Measurements from ENCODE around the gene ARMC7. TPM values are rescaled to one million over a fixed set of nuclear protein-coding genes. Genes with fewer than 3 reads are reported as not detected.

ARMC7 gene
- total RNA-seq, 1 experiment from 2014 or later: 19.2 TPM

DNA sequence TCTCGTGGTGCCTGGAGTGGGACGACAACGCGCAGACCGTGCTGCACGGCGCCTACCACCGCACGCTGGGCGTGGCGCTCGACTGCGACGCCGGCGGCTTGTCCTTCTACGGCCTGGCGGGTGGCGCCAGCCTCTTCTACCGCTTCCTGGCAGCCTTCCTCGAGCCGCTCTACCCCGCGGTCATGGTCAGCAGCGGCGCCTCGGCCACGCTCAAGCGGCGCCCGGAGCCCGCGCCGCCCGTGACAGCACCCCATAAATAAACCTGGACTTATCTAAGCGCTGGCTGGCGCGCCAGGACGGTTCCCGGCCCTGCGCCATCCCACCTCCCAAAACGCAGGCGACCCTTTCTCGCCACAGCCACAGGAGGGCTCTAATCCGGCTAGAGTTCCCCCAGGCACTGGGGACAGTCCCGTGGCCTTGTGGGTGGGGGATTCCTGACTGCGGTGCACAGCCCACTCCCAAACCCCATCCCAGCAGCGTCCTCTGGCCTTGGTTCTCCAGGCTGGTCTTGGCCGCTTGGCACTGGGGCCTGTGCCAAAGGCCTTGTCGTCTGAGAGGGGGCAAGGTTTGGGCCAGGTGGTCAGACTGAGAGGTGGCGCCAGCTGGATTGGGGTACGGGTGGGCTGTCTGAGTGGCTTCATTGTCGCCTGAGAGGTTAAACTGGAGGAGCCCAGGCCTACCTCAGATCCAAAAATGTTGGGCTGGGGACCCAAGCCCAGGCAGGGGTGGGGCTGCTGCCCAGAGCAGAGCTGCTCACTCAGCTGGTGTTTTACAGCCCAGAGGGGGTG lies 32.1 kb upstream of the ARMC7 start:
- TF ChIP-seq CTCF (conservative IDR thresholded peaks at IDR 0.05): no peak
- no peak for TF ChIP-seq EZH2 (IDR thresholded peaks at IDR 0.05; ENCODE audit: low read depth)
- H3K9me3 ChIP-seq (ENCODE audit: insufficient read depth, low read depth): no peaks in the 10 kb centered on the region
- H4K20me1 ChIP-seq (ENCODE audit: insufficient read depth): no peaks in the 10 kb centered on the region
- no peaks in the 10 kb centered on the region for H3K9me2 ChIP-seq (ENCODE audit: insufficient read depth)
- peaks cover 35% of the 10 kb centered on the region for H3K4me1 ChIP-seq (replicated peaks; ENCODE audit: insufficient read depth)
- no peak overlapping the region for H2AFZ ChIP-seq
- peak overlapping the region; percentile 93 for H3K27ac ChIP-seq
- intact Hi-C loops (cut with micrococcal nuclease; ENCODE audit: unreplicated experiment): loop anchor here (1.0 kb wide), 1 partner anchor 19 kb away; no protein-coding TSS in a partner anchor
- peak overlapping the region; percentile 75 for H3K4me2 ChIP-seq
- no TSS peak for BruUV-seq (replicated peaks)
- peaks cover 49% of the 10 kb centered on the region for H3F3A ChIP-seq (ENCODE audit: insufficient read depth, low read depth)
- ChIA-PET CTCF (interaction anchor here (1.3 to 1.6 kb wide), 2 partner anchors 13 to 18 kb away, joined by 4 read pairs; no protein-coding TSS in a partner anchor), POLR2A (ENCODE audit: unreplicated experiment) (interaction anchor here (0.6 kb wide), 1 partner anchor 11 kb away, joined by 3 read pairs; no protein-coding TSS in a partner anchor)
- peak overlapping the region; percentile 22; the same call in 1 of the 2 replicates for H3K4me3 ChIP-seq
- H3K79me2 ChIP-seq (ENCODE audit: low read depth): no peaks in the 10 kb centered on the region
- no peaks in the 10 kb centered on the region for H3K36me3 ChIP-seq (ENCODE audit: low read depth)
- no peaks in the 10 kb centered on the region for H3K27me3 ChIP-seq (ENCODE audit: insufficient read depth, low read depth)
- DNase-seq: peak in 1 of 2 experiments; percentile 55

- no peaks in the 10 kb centered on the region for H3K79me2 ChIP-seq (ENCODE audit: low read depth)
- H3K4me2 ChIP-seq: peak overlapping the region; percentile 75
- POLR2A ChIA-PET (ENCODE audit: unreplicated experiment): interaction anchor here (0.6 to 1.3 kb wide), 3 partner anchors 9 to 14 kb away, joined by 3 to 18 read pairs (median 14); partner anchors contain the start of gene SLC16A5
- H3K36me3 ChIP-seq (ENCODE audit: low read depth): no peaks in the 10 kb centered on the region
- peak overlapping the region; percentile 31 for H2AFZ ChIP-seq
- peaks cover 56% of the 10 kb centered on the region for H3F3A ChIP-seq (ENCODE audit: insufficient read depth, low read depth)
- H3K27ac ChIP-seq: peak overlapping the region; percentile 93
- peaks cover 43% of the 10 kb centered on the region for H3K4me1 ChIP-seq (replicated peaks; ENCODE audit: insufficient read depth)
- no peaks in the 10 kb centered on the region for H3K9me2 ChIP-seq (ENCODE audit: insufficient read depth)
- no peaks in the 10 kb centered on the region for H3K27me3 ChIP-seq (ENCODE audit: insufficient read depth, low read depth)
- H3K9me3 ChIP-seq (ENCODE audit: insufficient read depth, low read depth): no peaks in the 10 kb centered on the region
- TF ChIP-seq EZH2 (IDR thresholded peaks at IDR 0.05; ENCODE audit: low read depth) (no peak), CTCF (conservative IDR thresholded peaks at IDR 0.05) (no peak)
- DNase-seq: peak; percentile 75 to 90
- H4K20me1 ChIP-seq (ENCODE audit: insufficient read depth): no peaks in the 10 kb centered on the region
- CTCF ChIA-PET: interaction anchor here (0.6 to 1.6 kb wide), 4 partner anchors 12 to 117 kb away, joined by 3 to 4 read pairs (median 4); no protein-coding TSS in a partner anchor
- intact Hi-C loops (cut with micrococcal nuclease; ENCODE audit: unreplicated experiment): loop anchor here (1.0 kb wide), 1 partner anchor 18 kb away; no protein-coding TSS in a partner anchor
- TSS peak; percentile 78 for BruUV-seq (replicated peaks)
- peak overlapping the region; percentile 22; the same call in 1 of the 2 replicates for H3K4me3 ChIP-seq
Measured at GRCh38 chr17:75078284-75079022, 31.3 kb upstream of the ARMC7 start.

DNA sequence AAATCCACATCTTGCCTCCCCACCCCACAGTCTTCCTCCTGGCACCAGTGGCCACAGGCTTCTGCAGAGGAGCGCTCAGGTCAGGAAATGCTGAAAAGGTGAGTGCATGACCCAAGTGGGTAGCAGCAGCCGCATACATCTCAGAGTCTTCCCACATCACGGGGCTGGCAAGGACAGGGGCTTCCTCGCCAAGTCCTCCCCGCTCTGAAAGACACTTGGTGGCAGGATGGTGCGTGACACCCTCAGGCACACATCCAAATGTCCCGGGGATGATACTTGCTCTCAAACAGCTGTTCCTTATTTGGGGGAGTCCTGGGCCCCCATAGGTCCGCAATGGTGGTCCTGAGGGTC lies 30.8 kb upstream of the ARMC7 start:
- peak overlapping the region; percentile 31; the same call in 1 of the 2 replicates for H2AFZ ChIP-seq
- no peak for DNase-seq
- CTCF ChIA-PET: interaction anchor here (0.6 to 1.6 kb wide), 4 partner anchors 12 to 118 kb away, joined by 3 to 4 read pairs (median 4); no protein-coding TSS in a partner anchor
- no peaks in the 10 kb centered on the region for H3K27me3 ChIP-seq (ENCODE audit: insufficient read depth, low read depth)
- no peaks in the 10 kb centered on the region for H4K20me1 ChIP-seq (ENCODE audit: insufficient read depth)
- POLR2A ChIA-PET (ENCODE audit: unreplicated experiment): interaction anchor here (0.5 to 1.3 kb wide), 5 partner anchors 9 to 377 kb away, joined by 3 to 18 read pairs (median 4); partner anchors contain the start of genes SLC16A5 and TMEM94
- peaks cover 48% of the 10 kb centered on the region for H3K4me1 ChIP-seq (replicated peaks; ENCODE audit: insufficient read depth)
- no peaks in the 10 kb centered on the region for H3K9me3 ChIP-seq (ENCODE audit: insufficient read depth, low read depth)
- intact Hi-C loops (cut with micrococcal nuclease; ENCODE audit: unreplicated experiment): no loop called here
- H3F3A ChIP-seq (ENCODE audit: insufficient read depth, low read depth): peaks cover 62% of the 10 kb centered on the region
- no peaks in the 10 kb centered on the region for H3K9me2 ChIP-seq (ENCODE audit: insufficient read depth)
- no peaks in the 10 kb centered on the region for H3K36me3 ChIP-seq (ENCODE audit: low read depth)
- peak overlapping the region; percentile 75 for H3K4me2 ChIP-seq
- BruUV-seq (replicated peaks): no TSS peak
- peak overlapping the region; percentile 22; the same call in 1 of the 2 replicates for H3K4me3 ChIP-seq
- H3K27ac ChIP-seq: peak overlapping the region; percentile 93
- no peaks in the 10 kb centered on the region for H3K79me2 ChIP-seq (ENCODE audit: low read depth)
- TF ChIP-seq CTCF (conservative IDR thresholded peaks at IDR 0.05): no peak
- no peak for TF ChIP-seq EZH2 (IDR thresholded peaks at IDR 0.05; ENCODE audit: low read depth)
